GM19043 (cell line): ENCODE measurements around the gene SNX1.
"Not testable (repeated sequence)": the region's sequence is repeated elsewhere in the genome, so short reads cannot be mapped to it uniquely, and the experiment has no call there.

Experiments used
- ATAC-seq: cut with Tn5 transposase; IDR thresholded peaks from one replicate; pipeline ENCODE4 v1.9.1; 2021; ENCODE audit warnings: low read depth; ENCODE audit not compliant: unreplicated experiment

SNX1 gene

GRCh38 chr15:64072812-64073211, 23.0 kb upstream of the SNX1 start:
- ATAC-seq, result no peak

GRCh38 chr15:64073496-64073895, 22.3 kb upstream of the SNX1 start:
- ATAC-seq, result not testable (repeated sequence)

- ATAC-seq, result no peak
These were observed 13.0 kb upstream of the SNX1 start for GRCh38 chr15:64082757-64083156.

- ATAC-seq, result no peak
These were observed 6.1 kb upstream of the SNX1 start for GRCh38 chr15:64089543-64090280.

GRCh38 chr15:64090527-64090926, 5.3 kb upstream of the SNX1 start:
- no peak for ATAC-seq

- ATAC-seq, result no peak
These were observed 3.5 kb upstream of the SNX1 start for GRCh38 chr15:64092075-64092820.

GRCh38 chr15:64092864-64093626, 2.7 kb upstream of the SNX1 start:
- ATAC-seq, result peak; percentile 4

- ATAC-seq, result peak; percentile 61
These were observed 2.0 kb upstream of the SNX1 start, which contains the start of gene CIAO2A for GRCh38 chr15:64093627-64094417. Gene CIAO2A, minus strand, starts transcription at chr15:64093838. Its CDS starts 70 bp downstream, at chr15:64093768.

GRCh38 chr15:64095431-64095794, 369 bp upstream of the SNX1 start:
- no peak for ATAC-seq

GRCh38 chr15:64096668-64097384, 1.0 kb downstream of the SNX1 start:
- ATAC-seq, result no peak

- ATAC-seq, result no peak
These were observed 3.6 kb downstream of the SNX1 start for GRCh38 chr15:64099379-64099778.

GRCh38 chr15:64100958-64101357, 5.2 kb downstream of the SNX1 start:
- ATAC-seq, result no peak

GRCh38 chr15:64102497-64102896, 6.7 kb downstream of the SNX1 start:
- no peak for ATAC-seq

- ATAC-seq, result no peak
These were observed 9.4 kb downstream of the SNX1 start for GRCh38 chr15:64105113-64105704.

GRCh38 chr15:64107337-64107736, 11.6 kb downstream of the SNX1 start:
- no peak for ATAC-seq

- ATAC-seq, result not testable (repeated sequence)
These were observed 14.4 kb downstream of the SNX1 start for GRCh38 chr15:64110108-64110701.

GRCh38 chr15:64110950-64111678, 15.3 kb downstream of the SNX1 start:
- ATAC-seq, result no peak

GRCh38 chr15:64111679-64112050, 15.9 kb downstream of the SNX1 start:
- ATAC-seq, result no peak
